ENCODE data around the gene CD226.
"Not testable (repeated sequence)": the region's sequence is repeated elsewhere in the genome, so short reads cannot be mapped to it uniquely, and the experiment has no call there.

Gene CD226

DNA sequence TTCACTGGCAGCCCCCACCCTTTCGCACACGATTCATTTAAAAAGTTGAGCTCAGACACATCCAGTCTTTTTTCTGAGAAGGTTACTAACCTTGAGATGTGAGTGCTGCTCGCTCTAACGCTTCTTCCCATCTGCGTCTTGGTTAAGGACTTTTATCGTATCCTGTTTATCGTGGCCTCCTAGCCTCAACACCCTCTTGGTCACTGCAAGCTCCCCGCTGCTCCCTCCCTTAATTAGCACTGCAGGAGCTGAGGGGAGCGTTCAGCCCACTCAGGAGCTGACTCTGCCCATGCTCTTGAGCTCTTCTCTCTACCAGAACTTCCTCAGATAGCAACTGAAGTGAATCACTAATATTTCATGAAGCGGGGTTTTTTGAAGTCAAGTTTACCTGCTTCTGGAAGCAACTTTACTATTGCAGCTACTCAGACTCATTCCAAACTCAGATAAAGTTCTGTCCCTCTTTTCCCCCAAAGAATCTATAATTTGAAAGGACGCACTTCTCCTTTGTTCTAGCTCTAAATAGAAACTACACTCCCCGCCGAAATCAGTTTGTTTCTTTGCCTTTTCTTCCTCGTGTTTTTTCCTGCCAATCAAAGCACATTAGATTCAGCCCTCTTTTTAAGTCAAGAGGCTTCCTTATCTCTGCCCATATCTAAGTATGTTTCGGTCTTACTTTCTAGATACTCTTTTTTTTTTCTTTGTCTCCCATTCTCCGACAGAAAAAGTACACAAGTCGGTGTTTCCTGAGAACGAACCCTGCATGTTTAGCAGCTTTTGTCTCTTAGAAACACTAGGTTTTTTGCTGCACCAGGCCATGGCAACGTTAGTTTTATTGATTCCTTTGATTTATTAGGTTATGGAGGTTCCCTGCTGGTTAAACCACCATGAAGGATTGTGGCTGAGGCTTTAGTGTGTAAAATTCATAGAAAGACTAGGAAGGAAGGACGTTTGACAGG, 9.3 kb upstream of the CD226 start:
- DNase-seq (ENCODE audit: low read depth in 2 of 2), result no peak

GRCh38 chr18:69956057-69956456, 8.4 kb upstream of the CD226 start:
- peak; percentile 14 to 29 for DNase-seq (ENCODE audit: low read depth in 2 of 2)

DNA sequence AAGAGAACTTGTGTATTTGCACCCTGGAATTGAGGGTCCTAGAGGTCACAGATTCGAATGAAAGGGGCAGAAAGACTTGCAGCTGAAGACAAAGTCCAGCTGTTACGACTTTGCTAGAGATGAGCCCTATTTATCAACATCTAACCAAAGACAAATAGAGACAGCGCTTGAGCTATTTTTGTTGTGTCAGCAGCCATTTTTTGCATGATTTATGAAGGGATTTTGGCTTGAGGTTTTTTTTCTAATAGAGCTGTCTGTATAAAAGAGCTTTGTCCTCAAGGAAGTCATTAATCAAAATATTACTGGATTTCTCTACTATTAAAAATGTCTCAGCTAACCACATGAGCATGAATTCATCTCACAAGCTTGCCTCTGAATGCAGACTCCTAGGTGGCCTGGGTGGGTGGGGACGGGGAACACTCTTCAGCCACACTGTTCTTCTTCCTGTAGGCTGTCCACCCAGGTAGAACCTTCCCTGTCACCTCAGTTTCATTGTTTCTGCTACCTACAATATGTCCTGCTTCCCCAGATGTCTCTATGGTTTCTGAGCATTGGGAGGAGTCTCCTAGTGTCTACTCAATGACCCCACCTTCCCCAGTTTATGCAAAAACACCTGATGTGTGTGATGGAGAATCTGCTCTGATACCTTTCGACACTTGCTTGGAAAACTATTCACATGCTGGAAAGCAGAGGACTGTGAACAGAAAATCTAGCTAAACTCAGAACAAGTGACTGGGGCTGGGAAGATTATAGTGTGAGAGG, 7.2 kb upstream of the CD226 start:
- DNase-seq (ENCODE audit: low read depth in 2 of 2), result peak in 1 of 2 experiments; percentile 8

DNA sequence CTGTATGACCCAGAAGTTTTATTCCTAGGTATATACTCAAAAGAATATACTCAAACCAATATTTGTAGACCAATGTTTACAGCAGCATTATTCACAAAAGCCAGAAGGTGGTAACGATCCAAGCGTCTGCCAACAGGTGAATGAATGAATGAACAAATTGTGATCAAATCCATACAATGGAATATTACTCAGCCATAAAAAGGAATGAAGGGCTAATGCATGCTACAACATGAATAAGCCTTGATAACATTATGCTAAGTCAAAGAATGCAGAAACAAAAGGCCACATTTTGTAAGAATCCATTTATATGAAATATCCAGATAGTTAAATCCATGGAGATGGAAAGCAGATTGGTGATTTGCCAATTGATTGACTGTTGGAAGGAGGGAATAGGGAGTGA, 5.5 kb upstream of the CD226 start:
- DNase-seq (ENCODE audit: low read depth in 2 of 2), result no peak

GRCh38 chr18:69951182-69951581, 3.5 kb upstream of the CD226 start:
- peak in 1 of 2 experiments; percentile 12 for DNase-seq (ENCODE audit: low read depth in 2 of 2)

DNA sequence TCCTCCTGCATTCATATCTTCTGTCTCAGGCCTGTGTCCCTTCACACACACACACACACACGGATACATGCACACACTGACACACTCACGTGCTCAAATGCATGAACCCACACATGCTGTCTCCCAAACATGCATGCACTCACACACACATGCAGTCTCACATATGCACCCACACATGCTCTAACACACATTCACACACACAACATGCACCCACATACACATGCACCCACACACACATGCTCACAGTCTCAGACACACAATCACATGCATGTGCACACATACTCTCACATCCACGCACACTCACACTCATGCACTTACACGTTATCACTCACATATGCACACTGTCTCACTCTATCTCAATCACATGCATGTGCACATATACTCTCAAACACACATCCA, 1.9 kb upstream of the CD226 start:
- no peak for DNase-seq (ENCODE audit: low read depth in 2 of 2)

- DNase-seq (ENCODE audit: low read depth in 2 of 2), result no peak
These were observed 1.4 kb upstream of the CD226 start for GRCh38 chr18:69948919-69949537.

GRCh38 chr18:69948256-69948655, 583 bp upstream of the CD226 start:
- DNase-seq (ENCODE audit: low read depth in 2 of 2), result no peak

- no peak for DNase-seq (ENCODE audit: low read depth in 2 of 2)
These were observed 991 bp downstream of the CD226 start for GRCh38 chr18:69946608-69947155.

DNA sequence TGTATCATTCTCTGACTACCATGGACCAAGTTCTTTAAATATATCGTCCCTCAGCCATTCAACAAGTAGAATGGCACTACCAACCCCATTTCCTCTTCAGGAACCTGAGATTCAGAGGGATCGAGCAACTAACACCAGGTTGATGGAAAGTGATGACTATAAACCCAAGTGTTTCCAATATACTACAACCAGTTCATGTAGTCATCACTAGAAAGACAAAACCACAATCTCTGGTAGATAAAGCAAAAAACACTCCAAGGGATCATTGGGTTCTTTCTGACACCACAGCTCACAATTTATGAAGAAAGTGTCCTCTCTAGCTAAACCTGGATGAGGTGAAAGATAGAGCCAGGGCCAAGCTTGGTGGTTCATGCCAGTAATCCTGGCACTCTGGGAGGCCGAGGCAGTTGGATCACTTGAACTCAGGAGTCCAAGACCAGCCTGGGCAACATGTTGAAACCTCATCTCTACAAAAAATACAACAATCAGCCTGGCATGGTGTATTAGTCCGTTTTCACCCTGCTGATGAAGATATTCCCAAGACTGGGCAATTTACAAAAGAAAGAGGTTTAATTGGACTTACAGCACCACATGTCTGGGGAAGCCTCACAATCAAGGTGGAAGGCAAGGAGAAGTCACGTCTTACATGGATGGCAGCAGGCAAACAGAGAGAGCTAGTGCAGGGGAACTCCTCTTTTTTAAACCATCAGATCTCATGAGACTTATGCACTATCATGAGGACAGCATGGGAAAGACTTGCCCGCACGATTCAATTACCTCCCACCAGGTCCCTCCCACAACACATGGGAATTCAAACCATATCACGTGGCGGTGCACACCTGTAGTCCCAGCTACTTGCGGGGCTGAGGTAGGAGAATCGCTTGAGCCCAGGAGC, 2.2 kb downstream of the CD226 start:
- DNase-seq (ENCODE audit: low read depth in 2 of 2), result no peak

- no peak for DNase-seq (ENCODE audit: low read depth in 2 of 2)
These were observed 3.2 kb downstream of the CD226 start for GRCh38 chr18:69944436-69944835.

GRCh38 chr18:69943021-69943420, 4.7 kb downstream of the CD226 start:
- DNase-seq (ENCODE audit: low read depth in 2 of 2), result no peak

GRCh38 chr18:69941183-69941582, 6.5 kb downstream of the CD226 start:
- no peak for DNase-seq (ENCODE audit: low read depth in 2 of 2)

GRCh38 chr18:69939812-69940211, 7.9 kb downstream of the CD226 start:
- DNase-seq (ENCODE audit: low read depth in 2 of 2), result not testable (repeated sequence)

GRCh38 chr18:69936191-69936558, 11.5 kb downstream of the CD226 start:
- no peak for DNase-seq (ENCODE audit: low read depth in 2 of 2)

DNA sequence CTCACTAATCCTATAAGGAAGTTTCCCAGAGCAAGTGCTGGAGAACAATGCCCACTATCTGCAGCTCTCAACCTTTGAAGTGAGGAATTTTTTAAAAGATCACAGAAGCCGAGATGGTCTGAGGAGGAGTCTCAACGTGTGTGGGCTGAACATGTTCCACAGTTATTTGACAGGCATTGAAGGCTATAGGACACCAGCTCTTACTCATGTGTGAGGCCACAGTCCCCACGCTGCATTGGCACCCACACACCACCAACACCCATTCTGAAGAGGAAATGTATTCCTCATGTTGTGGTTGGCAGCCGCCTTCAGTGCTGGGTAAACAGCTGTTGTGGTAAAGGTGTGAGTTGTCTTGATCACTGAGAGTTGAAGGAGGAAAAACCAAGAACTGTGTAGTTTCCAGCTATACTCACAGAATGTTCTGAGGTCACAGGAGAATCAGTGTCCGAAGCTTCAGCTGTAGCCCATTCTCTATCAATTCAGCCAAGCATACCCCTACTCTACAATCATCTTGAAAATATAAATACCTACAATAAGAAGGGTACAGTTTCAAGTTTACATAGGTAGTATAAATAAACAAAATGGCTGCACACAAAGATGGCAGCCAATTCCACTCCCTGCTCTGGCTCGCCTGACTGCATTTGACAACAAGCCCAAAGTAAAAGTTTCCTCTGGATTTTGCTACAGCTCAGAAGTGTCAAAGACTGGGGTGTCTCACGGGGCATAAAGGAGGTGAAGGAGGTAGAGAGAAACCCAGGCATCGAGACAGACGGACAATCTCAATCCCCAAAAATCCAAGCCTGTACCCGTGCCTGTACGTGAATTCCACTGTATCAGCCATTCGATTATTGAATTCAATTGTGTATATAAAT, 12.1 kb downstream of the CD226 start:
- no peak for DNase-seq (ENCODE audit: low read depth in 2 of 2)

DNA sequence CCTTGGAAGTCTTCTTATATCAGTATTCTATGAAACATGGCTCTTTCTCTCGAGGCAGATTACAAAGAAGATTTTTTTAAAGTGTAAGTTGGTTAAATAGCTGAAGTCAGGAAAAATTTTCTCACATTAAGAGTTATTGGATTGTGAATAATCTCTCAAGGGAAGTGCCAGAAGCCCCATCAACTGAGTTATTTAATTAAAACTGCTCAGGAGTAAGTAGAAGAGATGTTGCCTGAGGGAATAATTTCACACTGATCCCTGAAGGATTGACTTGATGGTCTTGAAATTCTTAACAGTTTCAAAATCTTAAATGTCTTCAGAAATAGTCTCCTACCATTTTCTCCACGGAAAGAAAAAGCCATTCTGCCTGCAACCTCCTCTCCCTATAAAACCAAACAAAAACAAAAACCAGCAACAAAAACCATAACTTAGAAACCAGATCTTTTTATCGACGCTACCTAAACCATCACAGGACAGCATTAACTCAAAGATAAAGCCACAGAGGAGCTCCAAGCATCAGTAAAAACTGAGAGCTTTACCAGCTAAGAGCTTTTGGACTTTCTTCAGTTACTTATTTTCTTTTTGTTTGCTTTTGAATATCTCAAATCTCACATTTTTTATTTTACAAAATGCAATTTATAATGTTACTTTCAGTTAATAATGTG, 12.9 kb downstream of the CD226 start:
- no peak for DNase-seq (ENCODE audit: low read depth in 2 of 2)

DNA sequence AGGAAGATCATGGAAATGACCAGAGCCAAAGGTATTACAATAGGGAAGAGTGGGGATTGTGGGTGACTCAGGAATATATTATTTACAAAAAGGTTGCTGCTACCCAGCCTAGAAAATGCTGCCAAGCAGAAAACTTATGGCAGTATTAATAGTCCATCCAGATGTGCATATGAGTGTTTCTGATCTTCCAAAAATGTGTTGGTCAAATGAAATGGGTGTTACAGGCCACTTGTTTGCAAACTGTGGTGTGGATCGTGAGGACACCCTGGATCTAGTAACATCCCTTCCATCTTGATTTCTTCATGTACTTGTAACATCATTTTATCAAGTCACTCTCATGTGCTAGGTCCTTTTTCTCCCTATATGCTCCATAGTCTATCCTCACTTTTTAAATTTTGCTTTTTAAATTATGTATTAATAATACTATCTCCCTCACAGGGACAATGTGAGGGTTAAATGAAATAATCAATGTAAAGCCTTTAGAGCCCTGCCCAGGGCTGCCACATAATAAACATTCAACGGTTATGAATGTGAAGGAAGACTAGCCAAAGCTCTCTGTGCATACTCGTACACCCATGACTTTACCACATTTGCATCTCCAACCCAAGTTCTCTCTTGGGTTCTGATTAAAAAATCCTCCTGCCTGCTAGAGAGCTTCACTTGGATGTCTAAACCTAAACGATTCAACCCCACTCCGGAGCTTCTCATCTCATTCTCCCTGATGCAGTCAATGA, 18.5 kb downstream of the CD226 start:
- no peak for DNase-seq (ENCODE audit: low read depth in 2 of 2)

- DNase-seq (ENCODE audit: low read depth in 2 of 2), result no peak
These were observed 31.3 kb downstream of the CD226 start for GRCh38 chr18:69916412-69916811.

Data from fibroblast of skin of left quadriceps (primary cell).